IMR-90 (cell line): Measurements from ENCODE around the gene ZMYM4. TPM values are rescaled to one million over a fixed set of nuclear protein-coding genes. Genes with fewer than 3 reads are reported as not detected.

ENCODE experiments used
- ATAC-seq: fragments of 200-7000 bp; cut with Tn5 transposase; 2 replicates; pipeline ENCODE4 v1.9.1; 2020; ENCODE audit warnings: low read depth, mild to moderate bottlenecking, moderate library complexity
- BruUV-seq: library from RNA; stranded (reverse); fragments of 400-500 nt; replicated peaks from 2 replicates; lab custom pipeline; 2021; lab: Mats Ljungman, UMichigan
- CTCF ChIA-PET: fragments of 300-600 bp; formaldehyde crosslinking; extraction: SDS; loops from one replicate; lab custom pipeline; 2021; ENCODE audit warnings: antibody characterized with exemption; lab: Yijun Ruan, JAX
- POLR2A ChIA-PET: fragments of 300-600 bp; sonication (Branson Sonifier 250); formaldehyde crosslinking; loops from one replicate; lab custom pipeline; 2022; ENCODE audit warnings: antibody characterized with exemption; ENCODE audit not compliant: unreplicated experiment; lab: Charles Lee
- DNase-seq: peaks from one replicate; pipeline ENCODE4 v3.0.0; 2013
- H2AFZ ChIP-seq: replicated peaks from 2 replicates; pipeline ENCODE3; 2013; ENCODE audit warnings: low read length, mild to moderate bottlenecking; ENCODE audit not compliant: poor library complexity
- H2AK5ac ChIP-seq: 2 replicates; pipeline ENCODE4 v1.6.1; 2013; ENCODE audit warnings: low read depth, low read length, inconsistent platforms
- H2AK9ac ChIP-seq: replicated peaks from 2 replicates; pipeline ENCODE3; 2013; ENCODE audit warnings: mild to moderate bottlenecking, low read depth, low read length, moderate library complexity; ENCODE audit not compliant: poor library complexity
- H2BK120ac ChIP-seq: 2 replicates; pipeline ENCODE4 v1.6.1; 2013; ENCODE audit warnings: low read depth, low read length, inconsistent platforms
- H2BK15ac ChIP-seq: 3 replicates; pipeline ENCODE4 v1.6.1; 2013; ENCODE audit warnings: low read depth, low read length, inconsistent platforms
- H2BK20ac ChIP-seq: 2 replicates; pipeline ENCODE4 v1.6.1; 2013; ENCODE audit warnings: low read depth, mild to moderate bottlenecking, inconsistent platforms, low read length, moderate library complexity
- H2BK5ac ChIP-seq: 2 replicates; pipeline ENCODE4 v1.6.1; 2013; ENCODE audit warnings: mild to moderate bottlenecking, low read depth, low read length, inconsistent platforms; ENCODE audit not compliant: poor library complexity, severe bottlenecking
- H3K14ac ChIP-seq: replicated peaks from 2 replicates; pipeline ENCODE4 v1.6.1; 2013; ENCODE audit warnings: low read depth, low read length, inconsistent platforms
- H3K18ac ChIP-seq: 2 replicates; pipeline ENCODE4 v1.6.1; 2013; ENCODE audit warnings: low read depth, low read length, control low read depth
- H3K23ac ChIP-seq: 2 replicates; pipeline ENCODE4 v1.6.1; 2013; ENCODE audit warnings: low read depth, low read length, inconsistent platforms
- H3K27ac ChIP-seq: 2 replicates; pipeline ENCODE4 v1.5.1; 2013; ENCODE audit warnings: mild to moderate bottlenecking, control low read depth, low read length; ENCODE audit not compliant: insufficient read depth
- H3K27me3 ChIP-seq: 2 replicates; pipeline ENCODE4 v1.6.1; 2013; ENCODE audit warnings: low read length; ENCODE audit not compliant: control insufficient read depth, insufficient read depth
- H3K36me3 ChIP-seq: 2 replicates; pipeline ENCODE4 v1.6.1; 2013; ENCODE audit warnings: low read length, mixed read lengths; ENCODE audit not compliant: control insufficient read depth, insufficient read depth
- H3K4ac ChIP-seq: 2 replicates; pipeline ENCODE4 v1.6.1; 2013; ENCODE audit warnings: low read depth, low read length, inconsistent platforms
- H3K4me1 ChIP-seq: 2 replicates; pipeline ENCODE4 v1.6.1; 2013; ENCODE audit warnings: low read length, mixed read lengths; ENCODE audit not compliant: control insufficient read depth, insufficient read depth
- H3K4me2 ChIP-seq: 2 replicates; pipeline ENCODE4 v1.6.1; 2013; ENCODE audit warnings: low read depth, mild to moderate bottlenecking, control low read depth, low read length, moderate library complexity
- H3K4me3 ChIP-seq: 2 replicates; pipeline ENCODE4 v1.5.1; 2013; ENCODE audit warnings: low read depth, mild to moderate bottlenecking, control low read depth, low read length, moderate library complexity; ENCODE audit not compliant: insufficient read depth
- H3K56ac ChIP-seq: 2 replicates; pipeline ENCODE4 v1.6.1; 2013; ENCODE audit warnings: low read length, inconsistent platforms; ENCODE audit not compliant: insufficient read depth; ENCODE audit errors: extremely low read depth
- H3K79me1 ChIP-seq, 2 experiments: 2 replicates each; pipeline ENCODE4 v1.6.1; 2013; ENCODE audit warnings: low read length in 2 of 2, inconsistent platforms in 1 of 2, low read depth in 1 of 2
- H3K9ac ChIP-seq: 2 replicates; pipeline ENCODE4 v1.6.1; 2013; ENCODE audit warnings: low read depth, low read length, control low read depth
- H3K9me1 ChIP-seq: 2 replicates; pipeline ENCODE4 v1.6.1; 2013; ENCODE audit warnings: low read length, inconsistent platforms; ENCODE audit not compliant: insufficient read depth
- H3K9me3 ChIP-seq: 2 replicates; pipeline ENCODE4 v1.6.1; 2013; ENCODE audit warnings: low read length; ENCODE audit not compliant: control insufficient read depth, insufficient read depth
- H4K20me1 ChIP-seq: 2 replicates; pipeline ENCODE4 v1.6.1; 2013; ENCODE audit warnings: low read length, inconsistent platforms; ENCODE audit not compliant: insufficient read depth
- H4K5ac ChIP-seq: 2 replicates; pipeline ENCODE4 v1.6.1; 2013; ENCODE audit warnings: mild to moderate bottlenecking, low read depth, low read length, control low read depth
- H4K8ac ChIP-seq, 2 experiments: 2 replicates each; pipeline ENCODE4 v1.6.1; 2013; ENCODE audit warnings: low read depth in 2 of 2, low read length in 2 of 2, control low read depth in 1 of 2, inconsistent platforms in 1 of 2
- H4K91ac ChIP-seq: 2 replicates; pipeline ENCODE4 v1.6.1; 2013; ENCODE audit warnings: low read depth, low read length, inconsistent platforms; ENCODE audit not compliant: insufficient read depth
- CHD1 ChIP-seq: IDR thresholded peaks from 2 replicates; pipeline ENCODE4 v1.6.1; 2012; ENCODE audit warnings: low read depth, low read length, improper control_type of control experiment
- FOS ChIP-seq: fragments of 150-350 bp; IDR thresholded peaks from 2 replicates; pipeline ENCODE4 v1.6.1; 2016; ENCODE audit warnings: low read depth, low read length
- MAFK ChIP-seq: IDR thresholded peaks from 2 replicates; pipeline ENCODE4 v1.6.1; 2012; ENCODE audit warnings: low read depth, low read length, improper control_type of control experiment
- MAZ ChIP-seq: IDR thresholded peaks from 2 replicates; pipeline ENCODE4 v1.6.1; 2012; ENCODE audit warnings: low read depth, mild to moderate bottlenecking, low read length, improper control_type of control experiment, moderate library complexity, borderline replicate concordance
- NFE2L2 ChIP-seq: fragments of 150-350 bp; IDR thresholded peaks from 2 replicates; pipeline ENCODE4 v1.6.1; 2016; ENCODE audit warnings: low read depth, mild to moderate bottlenecking, low read length
- POLR2A ChIP-seq: IDR thresholded peaks from 2 replicates; pipeline ENCODE4 v1.6.1; 2012; ENCODE audit warnings: mild to moderate bottlenecking, low read depth, low read length
- RAD21 ChIP-seq: IDR thresholded peaks from 2 replicates; pipeline ENCODE4 v1.6.1; 2012; ENCODE audit warnings: low read length, improper control_type of control experiment
- RFX5 ChIP-seq: IDR thresholded peaks from 2 replicates; pipeline ENCODE4 v1.8.0; 2012; ENCODE audit warnings: low read depth, mild to moderate bottlenecking, low read length, moderate library complexity
- SMC3 ChIP-seq: fragments of 150-350 bp; IDR thresholded peaks from 2 replicates; pipeline ENCODE4 v1.6.1; 2016; ENCODE audit warnings: low read depth, mild to moderate bottlenecking, antibody characterized with exemption, low read length, moderate library complexity
- USF2 ChIP-seq: fragments of 150-350 bp; IDR thresholded peaks from 2 replicates; pipeline ENCODE4 v1.6.1; 2017; ENCODE audit warnings: mild to moderate bottlenecking, antibody characterized with exemption, low read length, low read depth
- WGBS, 2 experiments: methylation state at CpG; one replicate each; pipeline versions ENCODE4 v1.1.5 to v1.1.7; 2013; ENCODE audit warnings: missing lambda C conversion rate in 2 of 2; ENCODE audit not compliant: insufficient read length in 1 of 2; ENCODE audit errors: extremely low coverage in 2 of 2; 5-methylcytosine and 5-hydroxymethylcytosine counted together
- dilution Hi-C: fragments of 300-500 bp; cut with HindIII; formaldehyde crosslinking; loops from one replicate; pipeline ENCODE4 v1.14.3; 2018; ENCODE audit warnings: low sequenced_read_pairs; ENCODE audit not compliant: unreplicated experiment
- in situ Hi-C: fragments of 300-500 bp; cut with MboI; formaldehyde crosslinking; loops from 3 replicates; pipeline ENCODE4 v1.14.3; 2019; ENCODE audit warnings: low sequenced_read_pairs, inconsistent platforms, mixed read lengths
- intact Hi-C: fragments of 100-400 bp; cut with micrococcal nuclease; formaldehyde crosslinking; loops from 2 replicates; pipeline ENCODE4 v1.10.0; 2022
- polyA plus RNA-seq, 3 experiments: library from polyadenylated mRNA; depleted of rRNA; stranded (reverse); fragments of >200 nt; gene quantifications; 2 replicates each; pipeline ENCODE4 v1.2.3, GENCODE V29; 2012; ENCODE audit warnings: low replicate concordance in 1 of 3
- total RNA-seq: library from RNA; depleted of rRNA; stranded (reverse); fragments of >200 nt; gene quantifications from 2 replicates; pipeline ENCODE4 v1.2.3, GENCODE V29; 2012
- TF ChIP-seq, protein P1 (sequence below): fragments of 150-350 bp; IDR thresholded peaks from 2 replicates; pipeline ENCODE4 v1.6.1; 2016; ENCODE audit warnings: low read depth, mild to moderate bottlenecking, low read length, moderate library complexity, borderline replicate concordance

ZMYM4 gene
- total and polyA plus RNA-seq, 2 of the 4 experiments (the other 2 are of a cell fraction): 14.7 to 53.8 TPM

- no peak overlapping the region for H4K91ac ChIP-seq
- H3K27me3 ChIP-seq: no peaks in the 10 kb centered on the region
- ATAC-seq (no peak), DNase-seq (no peak)
- H4K20me1 ChIP-seq: peaks cover 3% of the 10 kb centered on the region; the same call in 1 of the 2 replicates
- H2AK5ac ChIP-seq: no peak overlapping the region
- ChIA-PET CTCF (no interaction called here), POLR2A (no interaction called here)
- H3K9ac ChIP-seq: no peak overlapping the region
- peaks cover 2% of the 10 kb centered on the region; the same call in 1 of the 2 replicates for H3K4me1 ChIP-seq
- no peak overlapping the region for H2AFZ ChIP-seq
- H3K79me1 ChIP-seq: no peaks in the 10 kb centered on the region; a peak in 1 of 4 replicates
- H3K18ac ChIP-seq: no peak overlapping the region
- H3K9me1 ChIP-seq: peaks cover 3% of the 10 kb centered on the region; the same call in 1 of the 2 replicates
- H4K8ac ChIP-seq: no peak overlapping the region
- TSS peak; percentile 87 for BruUV-seq
- H3K56ac ChIP-seq: no peak overlapping the region
- no peak overlapping the region for H3K4me2 ChIP-seq
- no peak for TF ChIP-seq MAFK
- no peak for TF ChIP-seq FOS
- no peak for TF ChIP-seq RAD21
- TF ChIP-seq SMC3: no peak
- no peak for TF ChIP-seq USF2
- no peak for TF ChIP-seq MAZ
- no peak for TF ChIP-seq NFE2L2
- no peak for TF ChIP-seq POLR2A
- no peak for TF ChIP-seq RFX5
- no peak for TF ChIP-seq CHD1
- TF ChIP-seq, protein P1, sequence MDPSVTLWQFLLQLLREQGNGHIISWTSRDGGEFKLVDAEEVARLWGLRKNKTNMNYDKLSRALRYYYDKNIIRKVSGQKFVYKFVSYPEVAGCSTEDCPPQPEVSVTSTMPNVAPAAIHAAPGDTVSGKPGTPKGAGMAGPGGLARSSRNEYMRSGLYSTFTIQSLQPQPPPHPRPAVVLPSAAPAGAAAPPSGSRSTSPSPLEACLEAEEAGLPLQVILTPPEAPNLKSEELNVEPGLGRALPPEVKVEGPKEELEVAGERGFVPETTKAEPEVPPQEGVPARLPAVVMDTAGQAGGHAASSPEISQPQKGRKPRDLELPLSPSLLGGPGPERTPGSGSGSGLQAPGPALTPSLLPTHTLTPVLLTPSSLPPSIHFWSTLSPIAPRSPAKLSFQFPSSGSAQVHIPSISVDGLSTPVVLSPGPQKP: no peak
- dilution Hi-C loops (no loop called here), intact Hi-C loops (no loop called here), in situ Hi-C loops (no loop called here)
- H2BK20ac ChIP-seq: no peak overlapping the region
- no peak overlapping the region for H2AK9ac ChIP-seq
- H2BK15ac ChIP-seq: no peak overlapping the region
- H3K14ac ChIP-seq: no peak overlapping the region
- H2BK120ac ChIP-seq: no peak overlapping the region
- no peak overlapping the region for H3K4me3 ChIP-seq
- no peak overlapping the region for H3K4ac ChIP-seq
- no peak overlapping the region for H2BK5ac ChIP-seq
- H3K9me3 ChIP-seq: no peaks in the 10 kb centered on the region
- H3K23ac ChIP-seq: no peak overlapping the region
- H4K5ac ChIP-seq: no peak overlapping the region
- no CpG with 5 or more reads among the region's 15 CpGs for WGBS, 2 experiments
- no peak overlapping the region for H3K27ac ChIP-seq
- peaks cover 50% of the 10 kb centered on the region for H3K36me3 ChIP-seq
Measured at GRCh38 chr1:35433714-35434113, 165.2 kb downstream of the ZMYM4 start.
